Ovary (tissue), 3 donors: ENCODE results near the gene GRID1.

Experiments used
- CTCF ChIP-seq, 3 donors: fragments of 450-650 bp in 2 of 3; fragments of 200-600 bp in 1 of 3; IDR thresholded peaks; one replicate each; pipeline versions ENCODE4 v1.5.1 to v1.8.0; 2016 to 2022; ENCODE audit warnings: antibody characterized with exemption in 3 of 3, mild to moderate bottlenecking in 1 of 3
- EP300 ChIP-seq: sonication (generic); formaldehyde crosslinking; IDR thresholded peaks from one replicate; pipeline ENCODE4 v1.6.1; 2017; ENCODE audit warnings: antibody characterized with exemption
- POLR2A ChIP-seq: fragments of 450-650 bp; IDR thresholded peaks from one replicate; pipeline ENCODE4 v1.6.1; 2017; ENCODE audit warnings: antibody characterized with exemption, mild to moderate bottlenecking, moderate library complexity
- donor health status: DM: no; HTN: no; CAD: no.

GRCh38 chr10:85619832-85620231, 746.8 kb downstream of the GRID1 start:
- TF ChIP-seq CTCF (IDR thresholded peaks at IDR 0.05) (no peak), POLR2A (no peak), EP300 (no peak)
